ENCODE results near the gene SYNM.

DNA sequence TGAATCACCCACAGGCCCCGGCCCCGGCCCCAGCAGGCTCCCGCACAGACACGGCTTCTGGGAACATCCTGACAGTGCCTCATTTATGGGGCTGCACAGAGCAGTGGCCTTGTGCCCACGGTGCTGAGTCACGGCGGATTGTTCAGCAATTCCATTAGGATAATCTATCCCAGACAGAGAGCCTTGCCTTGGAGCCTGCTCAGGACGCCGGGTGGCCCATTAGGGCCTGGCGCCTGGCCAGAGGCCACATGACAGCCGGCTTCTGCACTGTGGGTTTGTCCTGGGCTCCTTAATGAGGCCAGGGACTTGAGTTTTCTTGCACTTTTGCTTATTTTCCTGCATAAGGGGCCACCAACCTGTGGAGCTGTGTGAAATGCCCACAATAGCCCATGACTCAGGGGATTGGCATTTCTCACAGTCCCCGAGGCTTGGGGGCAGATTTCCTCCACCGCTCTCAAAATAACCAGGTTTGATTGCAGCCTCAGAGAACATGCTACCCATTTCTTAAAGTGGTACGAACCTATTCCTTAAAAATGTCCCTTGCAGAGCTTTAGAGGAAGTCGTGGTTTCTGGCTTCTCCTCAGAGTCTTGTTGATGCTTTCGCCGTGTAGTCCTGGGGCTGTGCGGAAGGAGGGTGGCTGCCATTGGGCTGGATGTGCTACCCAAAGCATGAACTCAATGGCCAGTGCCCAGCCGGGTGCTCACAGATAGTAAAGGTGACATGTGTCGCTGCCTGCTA, 19.0 kb downstream of the SYNM start:
- TF ChIP-seq, protein P1, sequence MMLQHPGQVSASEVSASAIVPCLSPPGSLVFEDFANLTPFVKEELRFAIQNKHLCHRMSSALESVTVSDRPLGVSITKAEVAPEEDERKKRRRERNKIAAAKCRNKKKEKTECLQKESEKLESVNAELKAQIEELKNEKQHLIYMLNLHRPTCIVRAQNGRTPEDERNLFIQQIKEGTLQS (IDR thresholded peaks at IDR 0.05; ENCODE audit: insufficient read depth, low read depth, low read length) = no peak
- TF ChIP-seq POU5F1 (IDR thresholded peaks at IDR 0.05; ENCODE audit: low read depth, low read length) = no peak
- no peak for TF ChIP-seq SUZ12 (IDR thresholded peaks at IDR 0.05; ENCODE audit: low read length)
- TF ChIP-seq POLR2A (IDR thresholded peaks at IDR 0.05; ENCODE audit: control extremely low read depth in 1 of 2, low read depth in 2 of 2, low read length in 2 of 2) = no peak
- TF ChIP-seq JUND (IDR thresholded peaks at IDR 0.05; ENCODE audit: low read length) = peak; percentile 91
- no peak for TF ChIP-seq RFX5 (IDR thresholded peaks at IDR 0.05; ENCODE audit: borderline replicate concordance, low read depth, low read length)
- no peak for TF ChIP-seq HDAC2 (IDR thresholded peaks at IDR 0.05; ENCODE audit: borderline replicate concordance in 1 of 2, low read depth in 2 of 2, low read length in 2 of 2)
- TF ChIP-seq E2F6 (IDR thresholded peaks at IDR 0.05) = no peak
